Bronchus fibroblast of lung (primary cell): ENCODE data around the gene CHRNA3. TPM values are rescaled to one million over a fixed set of nuclear protein-coding genes. Genes with fewer than 3 reads are reported as not detected.

Experiments used
- total RNA-seq: library from RNA; depleted of rRNA; stranded (reverse); fragments of >200 nt; gene quantifications from 2 replicates; pipeline ENCODE4 v1.2.3, GENCODE V29; 2015

Gene CHRNA3
- not detected in 2 replicates for total RNA-seq

DNA sequence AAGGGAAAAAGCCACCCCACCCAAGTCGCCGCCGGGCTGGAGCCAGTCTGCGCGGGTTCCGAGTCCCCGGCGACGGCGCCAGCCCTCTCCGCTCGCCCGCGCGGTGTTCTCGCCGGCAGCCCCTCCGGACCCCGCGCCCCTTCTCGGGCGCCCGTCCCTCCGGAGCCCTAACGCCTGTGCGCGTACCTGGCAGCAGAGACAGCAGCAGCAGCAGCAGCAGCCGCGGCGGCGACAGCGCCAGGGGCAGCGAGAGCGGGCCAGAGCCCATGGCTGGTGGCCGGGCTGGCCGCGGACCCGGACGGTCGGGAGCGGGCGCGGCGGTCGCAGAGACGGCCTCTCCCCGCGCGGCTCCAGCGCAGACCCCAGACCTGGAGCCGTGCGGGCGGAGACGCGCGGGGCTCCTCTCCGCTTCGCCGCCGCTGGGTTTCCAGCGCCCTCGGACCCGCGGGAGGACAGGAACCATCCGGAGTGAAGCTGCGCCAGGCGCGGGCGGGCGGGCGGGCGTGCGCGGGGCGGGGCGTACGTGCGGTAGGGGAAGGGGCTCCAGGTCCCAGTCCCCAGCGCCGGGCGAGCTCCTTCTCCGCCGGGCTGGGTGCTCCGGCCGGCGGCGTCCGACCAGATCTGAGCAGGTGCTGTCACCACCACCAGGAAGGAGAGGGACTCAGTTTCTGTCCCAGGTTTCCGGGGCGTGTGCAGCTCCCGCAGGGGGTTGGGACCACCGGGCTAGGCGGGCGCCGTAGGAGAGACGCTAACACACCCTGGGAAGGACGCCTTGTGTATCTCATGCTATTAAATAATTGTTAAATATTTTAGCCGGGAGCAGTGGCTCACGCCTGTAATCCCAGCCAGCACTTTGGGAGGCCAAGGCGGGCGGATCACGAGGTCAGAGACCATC is at the start of gene CHRNA3:
CHRNA3 (minus strand) TSS at position 470 of the 895 bp plus-strand sequence; CDS start at position 268, 202 bp downstream.

GRCh38 chr15:78641102-78641748 is 20.4 kb upstream of the CHRNA3 start, which contains the start of gene CHRNB4:
CHRNB4 (minus strand) TSS chr15:78641210; CDS start chr15:78641133, 77 bp downstream.

DNA sequence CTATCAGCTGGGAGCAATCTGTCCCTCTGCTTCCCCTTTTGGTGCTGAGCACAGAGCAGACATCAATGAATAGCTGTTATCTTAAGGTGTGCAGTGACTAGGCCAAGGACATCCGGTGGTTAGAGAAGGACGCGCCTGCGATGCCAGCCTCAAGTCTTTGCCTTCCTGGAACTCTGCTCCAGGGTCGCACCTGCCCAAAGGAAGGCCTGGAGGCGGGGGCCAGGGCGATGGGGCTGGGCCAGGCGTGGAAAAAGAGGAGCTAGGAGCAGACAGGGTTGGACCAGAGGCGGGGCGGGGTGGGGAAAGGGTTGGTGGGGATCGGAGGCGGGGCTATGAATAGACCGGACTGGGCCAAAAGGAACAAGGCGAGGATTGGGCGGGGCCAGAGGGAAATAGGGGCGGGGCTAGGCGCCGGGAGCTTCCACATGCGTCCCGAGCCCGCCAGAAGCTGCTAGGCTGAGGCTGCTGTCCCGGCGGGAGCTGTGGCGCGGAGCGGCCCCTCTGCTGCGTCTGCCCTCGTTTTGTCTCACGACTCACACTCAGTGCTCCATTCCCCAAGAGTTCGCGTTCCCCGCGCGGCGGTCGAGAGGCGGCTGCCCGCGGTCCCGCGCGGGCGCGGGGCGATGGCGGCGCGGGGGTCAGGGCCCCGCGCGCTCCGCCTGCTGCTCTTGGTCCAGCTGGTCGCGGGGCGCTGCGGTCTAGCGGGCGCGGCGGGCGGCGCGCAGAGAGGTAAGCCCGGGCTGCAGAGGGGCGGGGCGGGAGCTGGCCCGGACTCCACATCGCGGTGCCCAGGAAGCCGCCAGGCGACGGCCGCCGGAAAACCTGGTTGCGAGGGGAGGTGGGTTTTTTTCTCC is 55.5 kb downstream of the CHRNA3 start, which contains the start of gene CHRNA5:
CHRNA5 (plus strand) TSS at position 424 of the 854 bp plus-strand sequence; CDS start at position 624, 200 bp downstream.

Other genes starting within 250 kb of the CHRNA3 start
- 7.9 and 9.2 TPM in 2 replicates for gene IREB2, start 182.8 kb downstream of the CHRNA3 start, total RNA-seq
- 7.4 TPM in 2 replicates for gene HYKK, start 113.4 kb downstream of the CHRNA3 start, total RNA-seq
- 217 and 237 TPM in 2 replicates for gene PSMA4, start 80.6 kb downstream of the CHRNA3 start, total RNA-seq
- 1.0 and 4.3 TPM in 2 replicates for gene CHRNA5, start 55.5 kb downstream of the CHRNA3 start, total RNA-seq
- gene CHRNB4, start 20.2 kb upstream of the CHRNA3 start, total RNA-seq, result not detected in 2 replicates
- gene ADAMTS7, start 190.5 kb upstream of the CHRNA3 start, total RNA-seq, result 4.3 and 5.0 TPM in 2 replicates